Measurements from ENCODE around the gene CRTC3.
"Not testable (repeated sequence)": the region's sequence is repeated elsewhere in the genome, so short reads cannot be mapped to it uniquely, and the experiment has no call there.

Gene CRTC3

DNA sequence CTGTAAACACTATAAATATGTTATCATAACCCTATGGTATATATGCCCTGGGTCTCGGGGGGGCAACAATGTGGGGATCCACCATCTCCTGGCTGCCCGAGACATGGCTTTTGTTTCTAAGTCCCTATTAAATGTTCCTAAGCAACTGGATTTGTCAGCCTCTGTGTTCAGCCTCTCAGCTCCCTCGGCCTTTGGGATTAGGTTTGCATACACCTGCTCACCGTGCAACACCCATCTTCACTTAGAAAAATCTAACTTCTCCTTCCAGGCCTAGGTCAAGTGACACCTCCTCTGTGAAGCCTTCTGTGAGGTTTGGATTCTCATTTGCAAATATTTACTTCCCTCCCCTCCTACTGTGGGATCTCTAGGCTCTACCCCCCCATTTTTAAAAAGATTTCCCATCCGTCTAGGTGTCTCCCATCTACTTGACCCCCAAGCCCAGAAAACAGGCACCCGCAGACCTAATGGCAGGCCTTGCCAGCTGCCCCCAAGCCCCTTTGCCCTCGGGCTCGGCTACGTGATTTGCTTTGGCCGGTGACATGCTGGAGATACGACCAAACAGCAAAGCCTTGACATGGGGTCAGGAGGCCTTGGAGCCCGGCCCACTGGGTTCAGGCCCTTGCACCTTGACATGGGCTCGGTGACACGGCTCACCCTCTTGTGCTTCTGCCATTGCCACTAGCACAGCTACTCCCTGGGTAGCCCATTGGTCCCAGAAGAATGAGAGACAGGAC lies 121.4 kb downstream of the CRTC3 start:
- TF ChIP-seq ZFX (IDR thresholded peaks at IDR 0.05; ENCODE audit: borderline replicate concordance), result no peak
- TF ChIP-seq, protein P1, sequence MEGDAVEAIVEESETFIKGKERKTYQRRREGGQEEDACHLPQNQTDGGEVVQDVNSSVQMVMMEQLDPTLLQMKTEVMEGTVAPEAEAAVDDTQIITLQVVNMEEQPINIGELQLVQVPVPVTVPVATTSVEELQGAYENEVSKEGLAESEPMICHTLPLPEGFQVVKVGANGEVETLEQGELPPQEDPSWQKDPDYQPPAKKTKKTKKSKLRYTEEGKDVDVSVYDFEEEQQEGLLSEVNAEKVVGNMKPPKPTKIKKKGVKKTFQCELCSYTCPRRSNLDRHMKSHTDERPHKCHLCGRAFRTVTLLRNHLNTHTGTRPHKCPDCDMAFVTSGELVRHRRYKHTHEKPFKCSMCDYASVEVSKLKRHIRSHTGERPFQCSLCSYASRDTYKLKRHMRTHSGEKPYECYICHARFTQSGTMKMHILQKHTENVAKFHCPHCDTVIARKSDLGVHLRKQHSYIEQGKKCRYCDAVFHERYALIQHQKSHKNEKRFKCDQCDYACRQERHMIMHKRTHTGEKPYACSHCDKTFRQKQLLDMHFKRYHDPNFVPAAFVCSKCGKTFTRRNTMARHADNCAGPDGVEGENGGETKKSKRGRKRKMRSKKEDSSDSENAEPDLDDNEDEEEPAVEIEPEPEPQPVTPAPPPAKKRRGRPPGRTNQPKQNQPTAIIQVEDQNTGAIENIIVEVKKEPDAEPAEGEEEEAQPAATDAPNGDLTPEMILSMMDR (IDR thresholded peaks at IDR 0.05), result no peak
- H3K27ac ChIP-seq, result no peak overlapping the region

DNA sequence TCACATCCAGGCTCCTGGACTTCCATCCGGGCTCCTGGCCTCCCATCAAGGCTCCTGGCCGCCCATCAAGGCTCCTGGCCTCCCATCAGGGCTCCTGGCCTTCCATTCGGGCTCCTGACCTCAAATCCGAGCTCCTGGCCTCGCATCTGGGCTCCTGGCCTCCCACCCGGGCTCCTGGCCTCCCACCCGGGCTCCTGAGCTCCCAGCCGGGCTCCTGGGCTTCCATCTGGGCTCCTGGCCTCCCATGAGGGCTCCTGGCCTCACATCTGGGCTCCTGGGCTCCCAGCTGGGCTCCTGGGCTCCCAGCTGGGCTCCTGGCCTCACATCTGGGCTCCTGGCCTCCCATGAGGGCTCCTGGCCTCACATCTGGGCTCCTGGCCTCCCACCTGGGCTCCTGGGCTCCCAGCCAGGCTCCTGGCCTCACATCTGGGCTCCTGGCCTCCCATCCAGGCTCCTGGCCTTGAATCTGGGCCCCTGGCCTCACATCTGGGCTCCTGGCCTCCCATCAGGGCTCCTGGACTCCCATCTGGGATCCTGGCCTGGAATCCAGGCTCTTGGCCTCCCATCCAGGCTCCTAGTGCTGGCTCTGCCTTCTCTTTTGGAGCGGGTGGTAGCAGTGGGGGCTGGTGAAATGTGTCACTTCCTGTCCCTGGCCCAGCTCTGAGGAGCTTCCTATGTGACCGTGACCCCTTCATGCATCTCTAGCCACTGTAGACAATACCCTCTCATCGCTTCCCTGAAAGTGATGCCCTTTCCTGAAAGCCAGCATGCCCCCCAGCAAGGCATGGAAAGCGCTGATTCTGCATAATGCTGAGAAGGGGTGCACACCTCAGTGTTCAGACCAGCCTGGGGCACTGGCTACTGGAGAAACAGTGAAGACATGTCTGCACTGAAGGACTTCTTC lies 124.8 kb downstream of the CRTC3 start:
- no peak overlapping the region for H3K27ac ChIP-seq
- TF ChIP-seq ZFX (IDR thresholded peaks at IDR 0.05; ENCODE audit: borderline replicate concordance), result no peak
- TF ChIP-seq, protein P1 (IDR thresholded peaks at IDR 0.05), result no peak

GRCh38 chr15:90657520-90658172 lies 127.9 kb downstream of the CRTC3 start:
- not testable (repeated sequence) for H3K27ac ChIP-seq

DNA sequence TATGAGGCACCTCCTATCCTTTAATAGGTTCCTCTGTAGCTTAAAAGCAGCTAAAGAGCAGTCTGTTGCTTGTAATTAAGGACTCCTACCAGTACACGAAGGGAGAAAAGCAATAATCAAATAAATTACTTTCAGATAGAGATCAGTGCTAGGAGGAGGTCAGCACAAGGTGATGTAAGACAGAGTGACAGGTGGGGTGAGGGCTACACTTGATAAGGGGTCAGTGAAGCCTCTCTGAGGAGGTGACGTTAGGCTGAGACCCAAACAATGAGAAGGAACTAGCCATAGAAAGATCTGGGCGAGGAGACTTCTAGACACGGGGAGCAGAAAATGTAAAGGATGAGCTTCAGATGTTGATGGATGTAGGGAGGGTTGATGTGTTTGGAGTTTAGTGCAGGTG lies 129.8 kb downstream of the CRTC3 start:
- H3K27ac ChIP-seq, result no peak overlapping the region
- TF ChIP-seq ZFX (IDR thresholded peaks at IDR 0.05; ENCODE audit: borderline replicate concordance), result no peak
- TF ChIP-seq, protein P1 (IDR thresholded peaks at IDR 0.05), result no peak

DNA sequence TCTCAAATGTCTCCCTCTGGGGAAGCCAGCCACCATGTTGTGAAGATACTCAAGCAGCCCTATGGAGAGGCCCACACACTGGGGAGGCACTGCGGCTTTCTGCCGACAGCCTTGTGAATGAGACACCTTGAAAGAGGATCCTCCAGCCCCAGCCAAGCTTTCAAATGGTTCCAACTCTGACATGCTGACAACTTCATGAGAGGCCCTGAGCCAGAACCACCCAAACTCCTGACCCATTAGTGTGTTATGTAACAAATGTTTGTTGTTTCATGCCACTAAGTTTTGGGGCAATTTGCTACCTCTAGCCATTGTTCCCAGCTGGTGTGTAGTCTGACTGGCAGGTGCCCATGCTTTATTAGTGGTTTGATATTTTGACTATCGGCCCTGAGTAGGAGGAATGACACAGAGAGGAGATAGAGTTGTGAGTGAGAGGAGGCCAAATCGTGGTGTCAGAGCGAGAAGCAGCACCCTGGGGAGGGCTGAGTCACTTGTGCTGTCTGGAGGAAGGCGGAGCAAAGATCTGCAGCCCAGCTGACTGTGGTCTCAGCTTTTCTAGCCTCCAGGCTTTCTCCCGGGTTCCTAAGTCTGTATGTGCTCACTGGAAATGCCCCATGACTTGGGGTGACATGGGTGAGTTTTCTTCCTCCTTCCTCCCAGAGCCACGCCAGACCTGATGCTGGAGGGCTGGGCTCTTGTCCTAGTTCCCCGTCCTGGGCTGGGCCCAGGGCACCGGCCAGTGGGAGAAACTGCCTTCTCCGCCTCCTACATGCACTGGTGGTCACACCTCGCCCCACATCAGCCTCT lies 130.7 kb downstream of the CRTC3 start:
- H3K27ac ChIP-seq, result no peak overlapping the region

DNA sequence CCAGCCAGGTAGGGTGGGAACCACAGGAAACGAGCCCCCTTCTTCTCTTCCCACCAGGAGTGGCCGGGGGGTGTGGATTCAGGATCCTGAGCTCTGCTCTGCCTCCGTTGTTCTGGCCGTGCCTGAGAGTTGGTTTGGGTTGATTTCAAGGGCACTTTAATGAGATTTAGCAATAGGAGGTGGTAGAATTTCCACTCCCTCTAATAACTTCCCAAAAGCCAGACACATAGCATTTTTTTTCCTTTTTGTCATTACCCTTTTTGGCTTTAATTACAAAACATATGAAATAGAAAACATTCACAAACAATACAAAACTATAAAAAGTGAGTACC lies 131.2 kb downstream of the CRTC3 start:
- not testable (repeated sequence) for H3K27ac ChIP-seq

More for the DNA sequence above, 130.7 kb downstream of the CRTC3 start:
- no peak for TF ChIP-seq ZFX (IDR thresholded peaks at IDR 0.05; ENCODE audit: borderline replicate concordance)

DNA sequence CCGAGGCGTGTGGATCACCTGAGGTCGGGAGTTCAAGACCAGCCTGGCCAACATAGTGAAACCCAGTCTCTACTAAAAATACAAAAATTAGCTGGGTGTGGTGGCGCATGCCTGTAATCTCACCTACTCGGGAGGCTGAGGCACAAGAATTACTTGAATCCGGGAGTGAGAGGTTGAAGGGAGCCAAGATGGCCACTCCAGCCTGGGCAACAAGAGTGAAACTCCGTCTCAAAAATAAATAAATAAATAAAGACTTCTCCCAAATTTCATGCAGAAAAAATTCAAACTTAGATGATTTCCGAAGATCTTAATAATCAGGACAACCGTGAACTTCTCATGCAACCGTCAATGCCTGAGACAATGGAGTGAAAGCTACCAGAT lies 134.3 kb downstream of the CRTC3 start:
- H3K27ac ChIP-seq, result not testable (repeated sequence)

GRCh38 chr15:90664650-90665287 lies 135.0 kb downstream of the CRTC3 start:
- no peak for TF ChIP-seq ZFX (IDR thresholded peaks at IDR 0.05; ENCODE audit: borderline replicate concordance)
- TF ChIP-seq, protein P1 (IDR thresholded peaks at IDR 0.05), result no peak
- peak overlapping the region; percentile 34; the same call in 1 of the 2 replicates for H3K27ac ChIP-seq

All from 22Rv1 (cell line).